Naive thymus-derived CD4-positive, alpha-beta T cell (primary cell): ENCODE data around the gene ARID5B. TPM values are rescaled to one million over a fixed set of nuclear protein-coding genes. Genes with fewer than 3 reads are reported as not detected.
A peak's percentile ranks its signal among the peaks of the same experiment; 100 is the strongest.
"Not testable (repeated sequence)": the region's sequence is repeated elsewhere in the genome, so short reads cannot be mapped to it uniquely, and the experiment has no call there.

ENCODE experiments used
- ATAC-seq: fragments of 150-1000 bp; cut with Tn5 transposase; 2 replicates; pipeline ENCODE4 v1.10.0; 2021; ENCODE audit warnings: mild to moderate bottlenecking, moderate library complexity
- CTCF ChIA-PET: fragments of 350-600 bp; sonication (Branson Sonifier 250); formaldehyde crosslinking; loops from one replicate; lab custom pipeline; 2021; ENCODE audit warnings: antibody characterized with exemption; lab: Charles Lee
- POLR2A ChIA-PET: fragments of 350-600 bp; sonication (Branson Sonifier 250); formaldehyde crosslinking; loops from one replicate; lab custom pipeline; 2021; ENCODE audit warnings: antibody characterized with exemption, inconsistent platforms; lab: Charles Lee
- DNase-seq, 9 donors: peaks; one replicate each; pipeline versions ENCODE4 v3.0.0 to v3.0.0-alpha.2; 2020 to 2022; ENCODE audit warnings: mixed read lengths in 1 of 9
- H3K27ac ChIP-seq: one replicate; pipeline ENCODE4 v1.7.0; 2013; ENCODE audit warnings: mild to moderate bottlenecking, low read depth, low read length, moderate library complexity
- H3K27me3 ChIP-seq, 2 donors: one replicate each; pipeline ENCODE4 v1.7.0; 2013; ENCODE audit warnings: low read length in 2 of 2, mild to moderate bottlenecking in 2 of 2, moderate library complexity in 2 of 2; ENCODE audit not compliant: control insufficient read depth in 2 of 2, insufficient read depth in 2 of 2
- H3K36me3 ChIP-seq, 3 experiments: 1 replicate in 2 of 3; 2 replicates in 1 of 3; pipeline ENCODE4 v1.7.0; 2013; ENCODE audit warnings: low read length in 3 of 3, mild to moderate bottlenecking in 3 of 3, moderate library complexity in 1 of 3; ENCODE audit not compliant: insufficient read depth in 3 of 3, control insufficient read depth in 2 of 3
- H3K4me1 ChIP-seq, 2 donors: one replicate each; pipeline ENCODE4 v1.7.0; 2013; ENCODE audit warnings: low read length in 2 of 2, mild to moderate bottlenecking in 2 of 2, moderate library complexity in 1 of 2; ENCODE audit not compliant: control insufficient read depth in 2 of 2, insufficient read depth in 2 of 2
- H3K4me3 ChIP-seq: 2 replicates; pipeline ENCODE4 v1.7.0; 2013; ENCODE audit warnings: mild to moderate bottlenecking, low read length
- H3K9me3 ChIP-seq, 3 experiments: 1 replicate in 2 of 3; 2 replicates in 1 of 3; pipeline ENCODE4 v1.7.0; 2013; ENCODE audit warnings: low read length in 3 of 3; ENCODE audit not compliant: control insufficient read depth in 2 of 3
- H3K27ac Mint-ChIP-seq, 9 donors: one replicate each; pipeline ENCODE4 v1.8.0; 2020 to 2022; ENCODE audit warnings: mixed read lengths in 9 of 9, mild to moderate bottlenecking in 8 of 9, moderate library complexity in 5 of 9, inconsistent platforms in 2 of 9
- H3K27me3 Mint-ChIP-seq, 5 donors: one replicate each; pipeline ENCODE4 v1.8.0; 2021 to 2022; ENCODE audit warnings: mixed read lengths in 5 of 5, mild to moderate bottlenecking in 1 of 5
- H3K36me3 Mint-ChIP-seq, 5 donors: one replicate each; pipeline ENCODE4 v1.8.0; 2020 to 2022; ENCODE audit warnings: mixed read lengths in 5 of 5, mild to moderate bottlenecking in 3 of 5, inconsistent platforms in 1 of 5
- H3K4me1 Mint-ChIP-seq, 7 donors: one replicate each; pipeline ENCODE4 v1.8.0; 2020 to 2022; ENCODE audit warnings: mixed read lengths in 7 of 7, mild to moderate bottlenecking in 3 of 7, inconsistent platforms in 1 of 7
- H3K4me3 Mint-ChIP-seq, 10 donors: one replicate each; pipeline ENCODE4 v1.8.0; 2020 to 2022; ENCODE audit warnings: mild to moderate bottlenecking in 10 of 10, mixed read lengths in 10 of 10, moderate library complexity in 6 of 10, inconsistent platforms in 2 of 10
- H3K9me3 Mint-ChIP-seq, 11 donors: one replicate each; pipeline ENCODE4 v1.8.0; 2020 to 2022; ENCODE audit warnings: mixed read lengths in 11 of 11, mild to moderate bottlenecking in 4 of 11, inconsistent platforms in 1 of 11, moderate library complexity in 1 of 11
- intact Hi-C, 2 donors: fragments of 100-400 bp; cut with micrococcal nuclease; formaldehyde crosslinking; loops; one replicate each; pipeline ENCODE4 v1.15.1; 2023
- polyA plus RNA-seq, 2 donors: library from polyadenylated mRNA; unstranded; fragments of 300-500 nt; fragmentation: Illumina TruSeq; gene quantifications; one replicate each; pipeline ENCODE4 v1.2.3, GENCODE V29; 2021
- total RNA-seq, 6 experiments: library from RNA in 5 of 6; stranded (reverse) in 5 of 6; gene quantifications; 1 replicate in 5 of 6; 2 replicates in 1 of 6; pipeline ENCODE4 v1.2.3 and lab custom pipeline; 2021 to 2026

Gene ARID5B
- total and polyA plus RNA-seq, 7 experiments from 2014 or later: 18.6 to 60.8 (median 47.4) TPM

- Mint-ChIP-seq H3K27me3 (no peaks in the 10 kb centered on the region), H3K27ac (peak overlapping the region; percentile 3 to 82 (median 71)), H3K36me3 (peaks cover 0 to 40% (median 9%) of the 10 kb centered on the region in 5 donors), H3K4me1 (peaks cover 23 to 82% (median 67%) of the 10 kb centered on the region in 7 donors), H3K4me3 (no peak overlapping the region), H3K9me3 (peaks cover 0 to 4% (median 0%) of the 10 kb centered on the region in 11 donors)
- ChIA-PET POLR2A (interaction anchor here (0.9 kb wide), 1 partner anchor 7 kb away, joined by 4 read pairs; no protein-coding TSS in a partner anchor), CTCF (interaction anchor here (0.9 kb wide), 1 partner anchor 9 kb away, joined by 3 read pairs; no protein-coding TSS in a partner anchor)
- DNase-seq (no peak), ATAC-seq (no peak)
- H3K4me1 ChIP-seq: peaks cover 4 to 21% of the 10 kb centered on the region in 2 donors
- intact Hi-C loops: no loop called here
- no peak overlapping the region for H3K27ac ChIP-seq
- no peaks in the 10 kb centered on the region for H3K9me3 ChIP-seq
- H3K4me3 ChIP-seq: no peak overlapping the region
- H3K27me3 ChIP-seq: no peaks in the 10 kb centered on the region
- H3K36me3 ChIP-seq: no peaks in the 10 kb centered on the region
Measured at GRCh38 chr10:62027841-62028501, 126.5 kb downstream of the ARID5B start.

GRCh38 chr10:62028502-62028842 is 127.0 kb downstream of the ARID5B start:
- DNase-seq, H3K27me3 ChIP-seq, H3K4me3 ChIP-seq, H3K27ac ChIP-seq, H3K9me3 Mint-ChIP-seq, ATAC-seq, intact Hi-C loops, H3K4me3 Mint-ChIP-seq, H3K36me3 ChIP-seq, H3K9me3 ChIP-seq, H3K27me3 Mint-ChIP-seq: not testable (repeated sequence)
- H3K4me1 Mint-ChIP-seq: peaks cover 26 to 82% (median 67%) of the 10 kb centered on the region in 7 donors
- H3K4me1 ChIP-seq: peaks cover 8 to 26% of the 10 kb centered on the region in 2 donors
- POLR2A ChIA-PET: interaction anchor here (0.9 to 1.0 kb wide), 2 partner anchors 8 to 126 kb away, joined by 3 to 4 read pairs; no protein-coding TSS in a partner anchor
- H3K36me3 Mint-ChIP-seq: peaks cover 0 to 35% (median 8%) of the 10 kb centered on the region in 5 donors
- peak overlapping the region in 8 of 9 donors; percentile 3 to 82 (median 48) for H3K27ac Mint-ChIP-seq
- CTCF ChIA-PET: interaction anchor here (0.9 kb wide), 1 partner anchor 9 kb away, joined by 3 read pairs; no protein-coding TSS in a partner anchor

GRCh38 chr10:62029401-62029800 is 127.9 kb downstream of the ARID5B start:
- Histone ChIP-seq H3K27me3 (no peaks in the 10 kb centered on the region), H3K27ac (no peak overlapping the region), H3K4me3 (no peak overlapping the region), H3K4me1 (peaks cover 8 to 27% of the 10 kb centered on the region in 2 donors), H3K9me3 (no peaks in the 10 kb centered on the region), H3K36me3 (no peaks in the 10 kb centered on the region)
- intact Hi-C loops: no loop called here
- no peaks in the 10 kb centered on the region for H3K27me3 Mint-ChIP-seq
- H3K4me3 Mint-ChIP-seq: no peak overlapping the region
- CTCF ChIA-PET: interaction anchor here (1.0 kb wide), 1 partner anchor 126 kb away, joined by 3 read pairs; no protein-coding TSS in a partner anchor
- no peaks in the 10 kb centered on the region for H3K9me3 Mint-ChIP-seq
- peaks cover 0 to 30% (median 8%) of the 10 kb centered on the region in 5 donors for H3K36me3 Mint-ChIP-seq
- no peak for DNase-seq
- H3K4me1 Mint-ChIP-seq: peaks cover 26 to 85% (median 66%) of the 10 kb centered on the region in 7 donors
- H3K27ac Mint-ChIP-seq: peak overlapping the region in 7 of 9 donors; percentile 13 to 82 (median 30)
- no peak for ATAC-seq
- POLR2A ChIA-PET: interaction anchor here (0.9 to 1.0 kb wide), 2 partner anchors 9 to 127 kb away, joined by 3 to 4 read pairs; no protein-coding TSS in a partner anchor

GRCh38 chr10:62031507-62031906 is 130.0 kb downstream of the ARID5B start:
- no peak overlapping the region for H3K27ac ChIP-seq
- H3K36me3 Mint-ChIP-seq: peaks cover 0 to 25% (median 8%) of the 10 kb centered on the region in 5 donors
- POLR2A ChIA-PET: interaction anchor here (0.7 to 1.7 kb wide), 3 partner anchors 129 to 132 kb away, joined by 3 read pairs; partner anchors contain the start of gene ARID5B

GRCh38 chr10:62033125-62033524 is 131.6 kb downstream of the ARID5B start:
- CTCF ChIA-PET: interaction anchor here (0.6 kb wide), 1 partner anchor 108 kb away, joined by 3 read pairs; no protein-coding TSS in a partner anchor
- intact Hi-C loops: no loop called here
- Mint-ChIP-seq H3K4me1 (peaks cover 31 to 94% (median 86%) of the 10 kb centered on the region in 7 donors), H3K27me3 (no peaks in the 10 kb centered on the region), H3K4me3 (peak overlapping the region in 9 of 10 donors; percentile 1 to 70 (median 32)), H3K36me3 (peaks cover 0 to 20% (median 4%) of the 10 kb centered on the region in 5 donors), H3K9me3 (no peaks in the 10 kb centered on the region), H3K27ac (peak overlapping the region; percentile 61 to 89 (median 78))
- Histone ChIP-seq H3K27me3 (no peaks in the 10 kb centered on the region), H3K27ac (no peak overlapping the region), H3K4me3 (no peak overlapping the region), H3K9me3 (no peaks in the 10 kb centered on the region), H3K36me3 (no peaks in the 10 kb centered on the region), H3K4me1 (peaks cover 8 to 46% of the 10 kb centered on the region in 2 donors)
- no peak for DNase-seq
- no peak for ATAC-seq
- POLR2A ChIA-PET: no interaction called here

More at GRCh38 chr10:62031507-62031906, 130.0 kb downstream of the ARID5B start:
- H3K27me3 ChIP-seq: no peaks in the 10 kb centered on the region
- ATAC-seq: no peak
- no peak for DNase-seq
- no peaks in the 10 kb centered on the region for H3K36me3 ChIP-seq
- H3K4me1 ChIP-seq: peaks cover 8 to 31% of the 10 kb centered on the region in 2 donors
- no peak overlapping the region for H3K4me3 ChIP-seq
- no peaks in the 10 kb centered on the region for H3K27me3 Mint-ChIP-seq
- CTCF ChIA-PET: interaction anchor here (1.1 kb wide), 2 partner anchors 22 to 214 kb away, joined by 3 to 5 read pairs; no protein-coding TSS in a partner anchor
- intact Hi-C loops: no loop called here
- peak overlapping the region; percentile 39 to 81 (median 48) for H3K27ac Mint-ChIP-seq
- peak overlapping the region in 1 of 10 donors; percentile 10 for H3K4me3 Mint-ChIP-seq
- H3K4me1 Mint-ChIP-seq: peaks cover 28 to 92% (median 76%) of the 10 kb centered on the region in 7 donors
- H3K9me3 ChIP-seq: no peaks in the 10 kb centered on the region
- no peaks in the 10 kb centered on the region for H3K9me3 Mint-ChIP-seq

GRCh38 chr10:62034096-62034640 is 132.7 kb downstream of the ARID5B start:
- Mint-ChIP-seq H3K4me1 (peaks cover 35 to 95% (median 86%) of the 10 kb centered on the region in 7 donors), H3K27ac (peak overlapping the region in 6 of 9 donors; percentile 20 to 87 (median 76)), H3K9me3 (no peaks in the 10 kb centered on the region), H3K27me3 (no peaks in the 10 kb centered on the region), H3K4me3 (no peak overlapping the region), H3K36me3 (peaks cover 0 to 17% (median 4%) of the 10 kb centered on the region in 5 donors)
- ChIA-PET CTCF (interaction anchor here (0.8 kb wide), 1 partner anchor 131 kb away, joined by 3 read pairs; no protein-coding TSS in a partner anchor), POLR2A (no interaction called here)
- no peaks in the 10 kb centered on the region for H3K27me3 ChIP-seq
- DNase-seq: no peak
- no peaks in the 10 kb centered on the region for H3K9me3 ChIP-seq
- no peak overlapping the region for H3K4me3 ChIP-seq
- intact Hi-C loops: no loop called here
- no peak overlapping the region for H3K27ac ChIP-seq
- H3K4me1 ChIP-seq: peaks cover 12 to 55% of the 10 kb centered on the region in 2 donors
- H3K36me3 ChIP-seq: no peaks in the 10 kb centered on the region
- no peak for ATAC-seq
